ENCODE results near the gene KIAA0513. TPM values are rescaled to one million over a fixed set of nuclear protein-coding genes. Genes with fewer than 3 reads are reported as not detected.
A peak's percentile ranks its signal among the peaks of the same experiment; 100 is the strongest.

The KIAA0513 gene
- total RNA-seq, 1 donor from 2014 or later = 21.7 TPM

DNA sequence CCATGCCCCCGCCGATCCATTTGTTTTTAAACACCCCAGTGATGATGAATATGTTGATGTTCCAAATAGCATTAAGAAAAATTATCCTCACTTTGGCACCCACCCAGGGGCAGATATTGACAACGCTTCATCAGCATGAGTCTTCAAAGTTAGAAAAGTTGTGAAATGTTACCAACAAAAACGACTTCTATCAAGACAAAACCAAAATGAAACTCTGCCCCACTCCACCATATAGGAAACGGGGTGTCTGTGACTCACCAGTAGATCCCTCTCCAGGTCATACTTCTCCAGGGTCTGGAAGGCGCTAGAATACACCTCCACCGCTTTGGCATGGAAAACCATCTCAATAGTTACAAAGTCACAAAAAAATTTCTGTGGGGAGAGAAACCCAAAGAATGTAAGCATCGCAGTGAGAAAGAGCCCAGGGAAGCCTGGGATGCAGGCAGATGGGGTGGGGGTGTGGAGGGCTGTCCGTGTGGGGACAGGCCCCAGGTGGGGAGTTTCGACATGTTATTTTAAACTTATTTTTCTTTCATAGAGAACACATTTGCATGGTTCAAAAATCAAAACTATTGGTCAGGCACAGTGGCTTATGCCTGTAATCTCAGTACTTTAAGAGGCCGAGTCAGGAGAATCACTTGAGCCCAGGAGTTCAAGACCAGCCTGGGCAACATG is 74.5 kb downstream of the KIAA0513 start:
- peaks cover 12% of the 10 kb centered on the region for H3K4me1 ChIP-seq
- no peaks in the 10 kb centered on the region for H3K36me3 ChIP-seq
- DNase-seq (no peak), ATAC-seq (no peak)
- intact Hi-C loops (cut with DNase I) = no loop called here
- H3K27ac ChIP-seq = no peak overlapping the region
- H3K4me3 ChIP-seq = no peak overlapping the region
- no peaks in the 10 kb centered on the region for H3K9me3 ChIP-seq
- H3K27me3 ChIP-seq = no peaks in the 10 kb centered on the region
- TF ChIP-seq, protein P1, sequence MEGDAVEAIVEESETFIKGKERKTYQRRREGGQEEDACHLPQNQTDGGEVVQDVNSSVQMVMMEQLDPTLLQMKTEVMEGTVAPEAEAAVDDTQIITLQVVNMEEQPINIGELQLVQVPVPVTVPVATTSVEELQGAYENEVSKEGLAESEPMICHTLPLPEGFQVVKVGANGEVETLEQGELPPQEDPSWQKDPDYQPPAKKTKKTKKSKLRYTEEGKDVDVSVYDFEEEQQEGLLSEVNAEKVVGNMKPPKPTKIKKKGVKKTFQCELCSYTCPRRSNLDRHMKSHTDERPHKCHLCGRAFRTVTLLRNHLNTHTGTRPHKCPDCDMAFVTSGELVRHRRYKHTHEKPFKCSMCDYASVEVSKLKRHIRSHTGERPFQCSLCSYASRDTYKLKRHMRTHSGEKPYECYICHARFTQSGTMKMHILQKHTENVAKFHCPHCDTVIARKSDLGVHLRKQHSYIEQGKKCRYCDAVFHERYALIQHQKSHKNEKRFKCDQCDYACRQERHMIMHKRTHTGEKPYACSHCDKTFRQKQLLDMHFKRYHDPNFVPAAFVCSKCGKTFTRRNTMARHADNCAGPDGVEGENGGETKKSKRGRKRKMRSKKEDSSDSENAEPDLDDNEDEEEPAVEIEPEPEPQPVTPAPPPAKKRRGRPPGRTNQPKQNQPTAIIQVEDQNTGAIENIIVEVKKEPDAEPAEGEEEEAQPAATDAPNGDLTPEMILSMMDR (IDR thresholded peaks at IDR 0.05) = no peak

DNA sequence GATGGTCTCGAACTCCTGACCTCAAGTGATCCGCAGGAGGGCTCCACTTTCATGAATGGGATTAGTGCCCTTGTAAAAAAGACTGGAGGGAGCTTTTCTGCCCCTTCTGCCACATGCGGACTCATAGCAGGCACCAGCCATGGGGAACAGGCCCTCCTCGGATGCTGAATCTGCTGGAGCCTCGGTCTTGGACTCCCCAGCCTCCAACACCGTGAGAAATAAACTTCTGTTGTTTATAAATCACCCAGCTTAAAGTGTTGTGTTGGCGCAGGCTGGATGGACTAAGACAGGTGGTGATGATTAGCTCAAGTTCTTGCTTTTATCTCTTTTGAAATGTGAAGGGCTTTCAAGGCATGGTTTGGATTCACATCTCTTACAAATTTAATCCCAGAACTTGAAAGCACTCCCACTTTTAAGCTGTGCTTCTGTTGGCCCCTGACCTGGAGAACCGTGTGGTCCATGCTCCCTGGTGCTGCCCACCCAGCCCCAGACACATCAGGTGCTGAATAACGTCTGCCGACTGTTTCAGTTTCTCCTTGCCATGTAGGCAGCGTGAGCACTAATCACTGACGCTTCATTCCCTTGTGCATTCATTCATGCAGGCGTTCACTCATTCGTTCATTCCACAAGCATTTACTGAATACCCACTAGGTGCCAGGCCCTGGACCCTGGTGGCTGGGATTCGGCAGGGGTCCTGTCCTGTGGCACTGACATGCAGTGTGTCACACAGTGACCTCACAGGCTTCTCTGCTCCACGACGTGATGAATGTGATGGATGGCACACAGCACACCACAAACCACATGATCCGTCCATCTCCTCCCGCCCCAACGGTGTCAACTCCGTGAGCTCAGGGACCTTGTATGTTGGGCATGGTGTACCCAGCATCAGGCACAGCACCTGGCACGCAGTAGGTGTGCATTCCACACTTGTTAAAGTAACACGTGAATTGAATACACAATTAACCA is 75.8 kb downstream of the KIAA0513 start:
- Histone ChIP-seq H3K4me3 (no peak overlapping the region), H3K27ac (no peak overlapping the region), H3K9me3 (no peaks in the 10 kb centered on the region), H3K27me3 (no peaks in the 10 kb centered on the region), H3K4me1 (peaks cover 12% of the 10 kb centered on the region), H3K36me3 (no peaks in the 10 kb centered on the region)
- intact Hi-C loops (cut with DNase I) = no loop called here
- DNase-seq (no peak), ATAC-seq (no peak)
- TF ChIP-seq, protein P1 (IDR thresholded peaks at IDR 0.05) = no peak

DNA sequence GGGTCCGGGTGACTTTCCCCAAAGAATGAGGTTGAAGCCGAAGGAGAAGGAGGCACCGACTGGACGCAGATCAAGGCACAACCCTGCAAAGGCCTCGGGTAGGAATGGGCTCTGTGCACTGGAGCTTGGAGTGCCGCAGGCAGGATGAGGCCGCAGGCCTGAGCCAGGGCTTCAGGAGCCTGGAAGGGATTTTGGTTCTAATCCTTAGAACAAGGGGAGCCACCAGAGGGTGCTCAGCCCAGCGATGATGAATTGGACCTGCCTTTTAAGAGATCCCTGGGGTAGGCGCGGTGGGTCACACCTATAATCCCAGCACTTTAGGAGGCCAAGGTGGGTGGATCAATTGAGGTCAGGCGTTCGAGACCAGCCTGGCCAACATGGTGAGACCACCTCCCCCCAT is 76.6 kb downstream of the KIAA0513 start:
- no peak for DNase-seq
- Histone ChIP-seq H3K27me3 (no peaks in the 10 kb centered on the region), H3K27ac (no peak overlapping the region), H3K4me3 (no peak overlapping the region), H3K4me1 (peaks cover 12% of the 10 kb centered on the region), H3K9me3 (no peaks in the 10 kb centered on the region), H3K36me3 (no peaks in the 10 kb centered on the region)
- intact Hi-C loops (cut with DNase I) = no loop called here
- ATAC-seq = no peak
- TF ChIP-seq, protein P1 (IDR thresholded peaks at IDR 0.05) = no peak

DNA sequence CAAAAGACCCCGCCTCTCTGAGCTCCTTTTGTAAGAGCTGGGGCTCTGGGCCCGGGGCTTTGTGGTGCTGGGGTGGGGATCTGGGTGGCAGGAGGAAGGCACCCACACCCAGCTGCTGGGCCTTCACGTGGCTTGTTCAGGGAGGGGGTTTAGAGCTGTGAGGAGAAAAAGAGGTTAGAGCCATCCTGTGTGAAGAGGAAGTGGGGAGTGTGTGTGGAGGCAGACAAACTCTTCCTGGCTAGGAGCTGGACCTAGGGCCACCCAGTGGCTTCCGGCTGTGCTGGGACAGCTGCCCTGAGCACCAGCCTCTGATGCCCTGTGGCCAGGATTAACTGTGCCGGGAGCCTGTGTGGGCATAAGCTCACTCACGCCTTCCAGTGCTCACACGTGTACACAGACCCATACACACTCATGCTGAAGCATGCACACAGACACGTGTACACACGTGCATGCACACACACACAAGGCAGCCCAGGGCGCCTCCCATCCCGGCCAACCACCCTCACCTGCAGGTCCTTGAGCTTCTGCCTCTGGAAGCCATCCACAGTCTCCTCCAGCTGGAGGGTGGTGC is 77.3 kb downstream of the KIAA0513 start:
- H3K9me3 ChIP-seq = no peaks in the 10 kb centered on the region
- ATAC-seq (peak; percentile 88), DNase-seq (no peak)
- peaks cover 12% of the 10 kb centered on the region for H3K4me1 ChIP-seq
- H3K27ac ChIP-seq = no peak overlapping the region
- TF ChIP-seq, protein P1 (IDR thresholded peaks at IDR 0.05) = no peak
- no peaks in the 10 kb centered on the region for H3K27me3 ChIP-seq
- intact Hi-C loops (cut with DNase I) = no loop called here
- H3K4me3 ChIP-seq = no peak overlapping the region
- no peaks in the 10 kb centered on the region for H3K36me3 ChIP-seq

DNA sequence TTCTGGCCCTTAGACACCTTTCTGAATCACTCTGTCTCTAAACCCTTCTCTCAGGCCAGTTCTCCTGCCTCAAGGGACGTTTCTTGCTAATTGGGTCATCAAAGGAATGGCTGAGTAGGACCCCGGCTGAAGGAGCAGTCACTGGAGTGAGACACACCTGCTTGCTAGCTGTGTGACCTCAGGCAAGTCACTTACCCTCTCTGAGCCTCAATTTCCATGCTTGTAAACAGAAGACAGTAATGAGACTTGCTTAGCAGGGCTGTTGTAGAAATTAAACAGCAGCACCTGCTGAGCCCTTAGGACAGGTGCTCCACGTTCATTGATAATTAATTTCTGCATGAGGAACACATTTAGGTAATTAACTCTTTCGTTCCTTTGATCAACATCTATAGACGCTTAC is 77.9 kb downstream of the KIAA0513 start:
- Histone ChIP-seq H3K27ac (no peak overlapping the region), H3K4me1 (peaks cover 12% of the 10 kb centered on the region), H3K36me3 (no peaks in the 10 kb centered on the region), H3K27me3 (no peaks in the 10 kb centered on the region), H3K9me3 (no peaks in the 10 kb centered on the region), H3K4me3 (no peak overlapping the region)
- TF ChIP-seq, protein P1 (IDR thresholded peaks at IDR 0.05) = no peak
- intact Hi-C loops (cut with DNase I) = no loop called here
- DNase-seq = no peak
- ATAC-seq = no peak

Data from upper lobe of right lung (tissue), 1 donor.